NCI-H526 treated with DMSO at 0.1 percent for 48 hours (cell line): ENCODE data around the gene ZNF182.
"Not testable (repeated sequence)": the region's sequence is repeated elsewhere in the genome, so short reads cannot be mapped to it uniquely, and the experiment has no call there.

Source experiments
- DNase-seq: peaks from one replicate; lab custom pipeline; 2025; lab: John Stamatoyannopoulos, UW

The ZNF182 gene

GRCh38 chrX:48003758-48004457, at the start of gene ZNF182:
ZNF182 (minus strand) TSS chrX:48003989; CDS start chrX:48002609, 1,380 bp downstream.
- DNase-seq: peak; percentile 71

GRCh38 chrX:48046846-48047245, 43.1 kb upstream of the ZNF182 start:
- DNase-seq: no peak

DNA sequence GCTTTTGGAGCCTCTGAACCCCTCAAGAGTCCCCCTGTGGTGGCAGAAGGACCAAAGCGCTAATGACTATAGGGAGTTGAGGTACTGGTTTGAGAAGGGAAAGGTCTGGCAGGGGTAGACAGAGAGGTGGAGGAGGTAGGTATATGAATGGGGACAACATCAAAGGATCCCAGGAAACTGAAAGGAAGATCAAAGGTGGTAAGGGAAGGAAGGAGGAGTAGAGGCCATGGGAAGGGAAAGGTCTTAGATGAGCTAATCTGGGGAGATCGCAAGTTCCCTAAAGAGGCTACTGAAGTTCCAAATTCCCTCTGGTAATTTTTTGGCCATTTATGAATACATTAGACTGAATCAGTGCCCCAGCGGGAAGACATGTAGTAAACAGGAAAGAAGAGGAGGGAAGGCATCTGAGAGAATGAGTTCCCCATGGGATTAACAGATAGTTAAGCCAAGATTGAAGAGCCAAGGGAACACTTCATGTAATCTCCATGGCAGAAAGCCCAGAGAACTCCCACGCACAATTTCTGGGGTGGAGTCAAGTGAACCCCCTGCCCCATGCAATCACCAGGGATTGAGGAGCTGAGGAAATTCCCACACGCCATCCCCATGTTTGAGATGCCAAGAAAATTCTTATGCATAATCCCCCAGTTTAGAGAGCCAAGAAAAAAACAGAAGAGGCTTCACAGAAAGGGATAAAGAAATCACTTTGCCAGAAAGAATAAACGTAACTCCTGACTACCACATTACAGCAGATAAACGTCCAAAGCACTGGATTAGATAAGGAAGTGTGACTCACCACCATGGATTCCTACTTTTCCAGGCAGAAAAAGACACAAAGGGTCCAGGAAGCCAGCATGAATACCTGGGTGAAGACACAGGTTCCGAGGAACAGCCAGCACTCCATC, 41.9 kb upstream of the ZNF182 start:
- DNase-seq: no peak

DNA sequence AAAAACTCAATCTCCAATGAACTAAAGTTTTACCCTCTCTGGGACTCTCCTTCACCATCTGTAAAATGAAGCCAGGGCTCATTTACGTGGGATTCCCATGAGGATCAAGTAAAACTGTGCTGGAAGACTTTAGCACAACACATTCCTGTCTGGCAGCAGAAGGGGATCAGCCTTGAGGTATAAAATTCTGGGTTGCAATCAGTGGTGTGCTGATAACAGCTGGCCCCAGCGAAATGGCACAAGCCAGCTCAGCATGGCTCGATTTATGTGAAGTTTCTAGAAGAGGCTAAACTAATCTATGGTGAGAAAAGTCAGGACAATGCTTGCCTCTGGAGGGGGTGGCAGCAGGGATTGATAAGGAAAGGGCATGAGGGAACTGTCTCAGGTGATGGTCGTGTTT, 39.3 kb upstream of the ZNF182 start:
- no peak for DNase-seq

DNA sequence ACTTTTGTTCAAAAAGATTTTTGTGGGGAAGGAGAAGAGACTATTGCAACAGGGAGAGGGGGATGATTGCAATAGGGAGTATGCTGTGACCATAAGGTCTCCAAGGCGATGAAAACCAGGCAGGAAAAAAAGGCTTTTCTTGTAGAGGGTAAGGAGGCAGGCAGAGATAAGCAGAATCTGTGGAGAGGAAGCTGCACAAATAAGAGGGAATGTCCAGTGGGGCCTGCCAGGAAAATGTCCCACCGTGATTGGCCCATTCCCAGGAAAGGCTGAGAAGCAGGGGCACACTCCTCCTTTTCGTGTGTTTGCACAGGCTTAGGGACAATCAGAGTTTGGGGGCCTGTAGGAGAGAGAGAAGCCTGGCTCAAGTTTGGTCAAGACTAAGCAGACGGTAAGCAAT, 32.1 kb upstream of the ZNF182 start:
- DNase-seq: no peak

GRCh38 chrX:48030641-48031173, 26.9 kb upstream of the ZNF182 start:
- DNase-seq: not testable (repeated sequence)

DNA sequence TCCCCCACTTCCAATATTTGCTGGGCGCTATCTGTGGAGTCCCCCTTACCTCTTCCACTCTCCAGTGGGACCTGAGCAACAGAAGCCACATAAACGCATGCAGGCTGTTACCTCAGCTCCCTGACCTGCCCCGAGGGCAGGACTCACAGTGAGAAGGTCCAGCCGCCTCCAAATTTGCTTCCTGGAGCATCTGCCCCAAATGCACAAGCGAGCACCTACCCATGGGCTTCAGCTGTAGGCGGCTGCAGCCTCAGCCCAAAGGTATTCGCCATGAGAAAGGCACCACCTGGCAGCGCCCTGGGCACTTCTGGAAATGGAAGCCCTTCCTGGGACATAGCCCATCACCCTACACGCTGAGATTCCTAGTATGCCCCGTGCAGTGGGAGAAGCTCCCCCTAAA, 26.4 kb upstream of the ZNF182 start:
- DNase-seq: no peak

DNA sequence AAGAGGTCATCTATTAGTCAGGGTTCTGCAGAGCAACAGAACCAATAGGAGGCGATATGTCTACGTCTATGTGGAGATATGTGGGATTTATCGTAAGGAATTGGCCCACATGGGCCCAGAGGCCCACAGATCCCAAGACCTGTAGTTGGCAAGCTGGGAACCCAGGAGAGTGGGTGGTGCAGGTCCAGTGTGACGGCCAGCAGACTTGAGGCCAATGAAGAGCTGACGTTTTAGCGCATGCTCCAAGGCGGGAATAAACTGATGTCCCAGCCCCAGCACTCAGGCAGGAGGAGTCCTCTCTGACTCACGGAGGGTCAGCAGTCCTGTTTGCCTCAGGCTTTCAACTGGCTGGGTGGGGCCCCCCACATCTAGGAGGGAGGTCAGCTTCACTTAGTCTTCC, 24.3 kb upstream of the ZNF182 start:
- DNase-seq: no peak

GRCh38 chrX:48027545-48027944, 23.8 kb upstream of the ZNF182 start:
- not testable (repeated sequence) for DNase-seq

GRCh38 chrX:48025561-48025960, 21.8 kb upstream of the ZNF182 start:
- DNase-seq: peak; percentile 41

DNA sequence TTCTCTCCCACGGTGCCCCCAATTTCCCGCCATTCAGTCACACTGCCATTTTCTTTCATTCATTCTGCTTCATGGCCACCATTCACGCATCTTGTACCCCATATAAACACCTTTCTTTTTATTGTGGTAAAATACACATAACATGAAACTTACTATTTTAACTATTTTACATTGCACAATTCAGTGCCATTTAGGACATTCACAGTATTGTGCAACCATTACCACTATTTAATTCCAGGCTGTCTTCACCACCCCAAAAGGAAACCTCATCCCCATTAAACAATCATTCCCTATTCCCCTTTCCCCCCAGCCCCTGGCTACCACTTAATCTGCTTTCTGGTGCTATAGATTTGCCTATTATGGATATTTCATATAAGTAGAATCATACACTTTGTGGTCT, 18.9 kb upstream of the ZNF182 start:
- DNase-seq: no peak

DNA sequence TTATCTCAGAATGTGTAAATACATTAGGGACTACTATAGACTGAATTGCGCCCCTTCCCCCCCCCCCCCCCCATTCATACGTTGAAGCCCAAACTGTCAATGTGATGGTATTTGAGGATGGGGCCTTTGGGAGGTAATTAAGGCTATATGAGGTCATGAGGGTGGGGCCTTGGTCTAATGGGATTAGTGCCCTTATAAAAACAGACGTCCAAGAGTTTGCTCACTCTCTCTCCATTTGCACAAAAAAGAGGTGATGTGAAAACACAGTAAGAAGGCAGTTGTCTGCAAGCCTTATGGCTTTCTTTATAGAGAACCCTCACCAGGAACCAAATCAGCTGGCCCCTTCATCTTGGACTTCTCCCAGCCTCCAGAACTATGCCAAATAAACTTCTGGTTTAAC, 18.3 kb upstream of the ZNF182 start:
- DNase-seq: no peak

DNA sequence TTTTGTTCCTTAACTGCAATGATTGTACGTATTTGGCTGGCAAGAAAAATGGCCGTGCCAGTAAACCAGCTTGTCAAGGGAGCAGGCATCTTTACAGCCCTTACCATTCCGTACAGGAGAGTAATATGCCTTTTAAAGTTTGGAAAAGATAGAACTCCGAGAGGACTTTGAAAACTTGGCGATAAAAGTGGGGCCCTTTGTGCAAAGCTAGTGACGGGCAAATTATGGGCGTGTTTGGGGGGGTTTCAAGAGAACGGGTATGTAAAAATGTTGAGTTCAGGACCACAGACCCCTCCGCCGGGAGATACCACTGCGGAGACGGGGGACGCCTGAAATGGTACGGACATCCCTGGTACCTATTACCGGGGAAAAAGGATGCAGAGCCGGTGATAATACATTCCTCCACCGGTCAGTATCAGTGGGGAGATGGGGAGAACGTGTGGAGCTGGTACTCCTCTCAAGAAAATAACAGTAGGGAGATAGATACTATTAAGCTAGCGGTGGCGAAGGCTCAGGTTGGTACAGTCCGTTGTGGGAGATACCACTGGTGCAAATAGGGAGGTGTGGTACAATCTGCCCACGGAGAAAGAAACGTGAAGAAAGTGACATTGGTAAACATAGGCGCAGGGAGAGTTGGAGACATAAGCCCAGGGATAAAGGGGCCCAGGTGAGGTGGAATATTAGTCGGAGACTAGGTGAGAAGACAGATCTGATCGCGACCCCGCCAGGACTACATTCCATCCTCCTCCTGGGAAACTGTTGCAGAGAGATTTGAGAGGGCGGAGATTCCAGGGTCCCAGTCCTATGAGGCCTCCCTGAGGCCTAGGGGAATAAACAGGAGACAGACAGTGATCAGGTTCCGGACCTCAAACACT, 17.5 kb upstream of the ZNF182 start:
- peak; percentile 87 for DNase-seq

DNA sequence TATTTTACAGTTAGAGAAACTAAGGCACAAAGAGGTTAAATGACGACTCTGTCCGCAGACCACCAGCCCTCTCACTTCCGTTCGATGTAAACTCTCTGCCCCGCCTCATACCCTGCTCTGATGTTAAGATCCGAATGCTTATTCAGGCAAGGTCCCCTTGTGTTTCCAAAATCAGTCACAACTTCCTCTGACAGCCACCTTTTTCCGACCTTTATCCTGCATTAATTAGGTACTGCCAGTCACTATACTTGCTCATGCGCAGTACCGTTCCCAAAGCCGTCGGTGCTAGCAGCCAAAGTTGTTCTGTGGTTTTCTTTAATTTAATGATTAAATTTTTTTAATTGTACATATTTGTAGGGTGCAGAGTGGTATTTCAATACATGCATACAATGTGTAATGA, 16.7 kb upstream of the ZNF182 start:
- DNase-seq: not testable (repeated sequence)

- DNase-seq: not testable (repeated sequence)
These were observed 16.1 kb upstream of the ZNF182 start for GRCh38 chrX:48019892-48020291.

DNA sequence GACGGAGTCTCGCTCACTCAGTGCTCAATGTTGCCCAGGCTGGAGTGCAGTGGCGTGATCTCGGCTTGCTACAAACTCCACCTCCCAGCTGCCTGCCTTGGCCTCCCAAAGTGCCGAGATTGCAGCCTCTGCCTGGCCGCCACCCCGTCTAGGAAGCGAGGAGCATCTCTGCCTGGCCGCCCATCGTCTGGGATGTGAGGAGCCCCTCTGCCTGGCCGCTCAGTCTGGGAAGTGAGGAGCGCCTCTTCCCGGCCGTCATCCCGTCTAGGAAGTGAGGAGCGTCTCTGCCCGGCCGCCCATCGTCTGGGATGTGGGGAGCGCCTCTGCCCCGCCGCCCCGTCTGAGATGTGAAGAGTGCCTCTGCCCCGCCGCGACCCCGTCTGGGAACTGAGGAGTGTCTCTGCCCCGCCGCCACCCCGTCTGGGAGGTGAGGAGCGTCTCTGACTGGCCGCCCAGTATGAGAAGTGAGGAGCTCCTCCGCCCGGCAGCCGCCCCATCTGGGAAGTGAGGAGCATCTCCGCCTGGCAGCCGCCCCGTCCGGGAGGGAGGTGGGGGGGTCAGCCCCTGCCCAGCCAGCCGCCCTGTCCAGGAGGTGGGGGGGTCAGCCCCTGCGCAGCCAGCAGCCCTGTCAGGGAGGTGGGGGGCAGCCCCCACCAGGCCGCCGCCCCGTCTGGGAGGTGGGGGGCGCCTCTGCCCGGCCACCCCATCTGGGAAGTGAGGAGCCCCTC, 13.0 kb upstream of the ZNF182 start:
- not testable (repeated sequence) for DNase-seq

- DNase-seq: not testable (repeated sequence)
These were observed 5.7 kb upstream of the ZNF182 start for GRCh38 chrX:48009445-48009960.

- DNase-seq: not testable (repeated sequence)
These were observed 2.9 kb upstream of the ZNF182 start, which contains the start of gene SPACA5 for GRCh38 chrX:48006688-48007087. SPACA5 (plus strand) TSS chrX:48006988; CDS start chrX:48007803, 815 bp downstream.

DNA sequence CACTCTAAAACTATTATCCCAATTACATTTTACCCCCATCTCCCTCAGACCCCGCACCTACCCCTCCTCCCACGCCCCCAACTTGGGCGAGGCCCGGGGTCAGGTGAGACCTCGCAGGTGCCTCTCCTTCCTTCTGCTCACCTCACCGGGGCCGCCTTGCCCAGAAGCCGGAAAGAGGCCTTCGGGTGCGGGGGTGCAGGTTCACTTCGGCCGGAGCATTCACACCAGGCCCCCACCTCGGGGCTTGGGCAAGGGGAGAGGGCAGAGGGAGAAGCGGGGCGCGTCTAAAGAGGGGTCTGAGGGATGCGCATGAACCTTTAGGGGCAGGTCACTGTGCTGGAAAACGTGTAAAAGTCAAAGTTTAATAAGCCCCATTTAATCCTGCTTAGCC, 427 bp downstream of the ZNF182 start:
- DNase-seq: no peak

GRCh38 chrX:48002929-48003328, 860 bp downstream of the ZNF182 start:
- no peak for DNase-seq

DNA sequence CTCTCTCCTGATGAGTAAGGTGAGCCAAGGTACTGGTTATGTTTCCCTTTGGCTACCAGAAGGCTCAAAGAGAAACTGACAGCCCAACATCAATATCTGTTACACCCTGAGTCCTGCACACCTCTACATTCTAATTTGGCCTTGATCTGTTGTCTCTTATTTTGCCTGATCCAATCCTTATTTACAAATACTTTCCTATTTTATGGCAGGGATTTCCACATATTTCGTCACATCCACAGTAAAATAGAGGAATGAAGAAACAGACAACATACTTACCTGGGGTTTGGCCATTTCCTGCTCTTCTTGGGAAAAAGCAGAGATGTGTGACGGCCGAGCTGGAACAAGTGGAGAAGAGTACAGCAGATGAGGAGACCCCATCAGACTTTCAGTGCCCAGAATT, 1.5 kb downstream of the ZNF182 start:
- no peak for DNase-seq
